ENCODE data around the gene NRSN2.

NRSN2 gene

GRCh38 chr20:324177-325044 lies 22.5 kb upstream of the NRSN2 start:
- Histone ChIP-seq H3K4me1 (ENCODE audit: low read length) (no peaks in the 10 kb centered on the region; the same call in 1 of the 2 replicates), H3K4me3 (ENCODE audit: low read length) (peak overlapping the region; percentile 87), H3K9ac (ENCODE audit: low read length) (peak overlapping the region; percentile 82), H3K27ac (ENCODE audit: low read length) (peak overlapping the region; percentile 90), H3K9me3 (replicated peaks; ENCODE audit: insufficient read depth, low read length) (no peaks in the 10 kb centered on the region), H3F3A (ENCODE audit: insufficient read depth, low read length) (peaks cover 15% of the 10 kb centered on the region), H3K4me2 (ENCODE audit: low read depth, low read length) (peak overlapping the region; percentile 100), H3K36me3 (replicated peaks; ENCODE audit: insufficient read depth, low read length) (no peaks in the 10 kb centered on the region), H3K27me3 (replicated peaks; ENCODE audit: insufficient read depth, low read length) (no peaks in the 10 kb centered on the region), H4K20me1 (ENCODE audit: insufficient read depth, low read length) (no peaks in the 10 kb centered on the region), H3K9me2 (replicated peaks; ENCODE audit: insufficient read depth, low read length) (no peaks in the 10 kb centered on the region), H3K79me2 (ENCODE audit: low read length) (peaks cover 10% of the 10 kb centered on the region; the same call in 1 of the 2 replicates), H2AFZ (ENCODE audit: low read length) (peak overlapping the region; percentile 84)
- TF ChIP-seq EZH2phosphoT487 (IDR thresholded peaks at IDR 0.05; ENCODE audit: low read length) (no peak), EZH2 (optimal IDR thresholded peaks at IDR 0.05; ENCODE audit: low read depth, low read length) (no peak)
- TF ChIP-seq, protein P1, sequence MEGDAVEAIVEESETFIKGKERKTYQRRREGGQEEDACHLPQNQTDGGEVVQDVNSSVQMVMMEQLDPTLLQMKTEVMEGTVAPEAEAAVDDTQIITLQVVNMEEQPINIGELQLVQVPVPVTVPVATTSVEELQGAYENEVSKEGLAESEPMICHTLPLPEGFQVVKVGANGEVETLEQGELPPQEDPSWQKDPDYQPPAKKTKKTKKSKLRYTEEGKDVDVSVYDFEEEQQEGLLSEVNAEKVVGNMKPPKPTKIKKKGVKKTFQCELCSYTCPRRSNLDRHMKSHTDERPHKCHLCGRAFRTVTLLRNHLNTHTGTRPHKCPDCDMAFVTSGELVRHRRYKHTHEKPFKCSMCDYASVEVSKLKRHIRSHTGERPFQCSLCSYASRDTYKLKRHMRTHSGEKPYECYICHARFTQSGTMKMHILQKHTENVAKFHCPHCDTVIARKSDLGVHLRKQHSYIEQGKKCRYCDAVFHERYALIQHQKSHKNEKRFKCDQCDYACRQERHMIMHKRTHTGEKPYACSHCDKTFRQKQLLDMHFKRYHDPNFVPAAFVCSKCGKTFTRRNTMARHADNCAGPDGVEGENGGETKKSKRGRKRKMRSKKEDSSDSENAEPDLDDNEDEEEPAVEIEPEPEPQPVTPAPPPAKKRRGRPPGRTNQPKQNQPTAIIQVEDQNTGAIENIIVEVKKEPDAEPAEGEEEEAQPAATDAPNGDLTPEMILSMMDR (IDR thresholded peaks at IDR 0.05; ENCODE audit: low read length), result peak; percentile 31
- peak; percentile 91 for DNase-seq

GRCh38 chr20:325045-325888 lies 21.6 kb upstream of the NRSN2 start, which contains the start of gene SOX12:
Gene SOX12, plus strand, starts transcription at chr20:325552. Its CDS starts 373 bp downstream, at chr20:325925.
- peak within 1 kb of the TSS; percentile 100 for H3K4me2 ChIP-seq (ENCODE audit: low read depth, low read length)
- no peaks in the 10 kb centered on the region; the same call in 1 of the 2 replicates for H3K4me1 ChIP-seq (ENCODE audit: low read length)
- no peaks in the 10 kb centered on the region for H3K9me2 ChIP-seq (replicated peaks; ENCODE audit: insufficient read depth, low read length)
- H3K27me3 ChIP-seq (replicated peaks; ENCODE audit: insufficient read depth, low read length), result no peaks in the 10 kb centered on the region
- H3F3A ChIP-seq (ENCODE audit: insufficient read depth, low read length), result peaks cover 17% of the 10 kb centered on the region
- H3K27ac ChIP-seq (ENCODE audit: low read length), result peak within 1 kb of the TSS; percentile 90
- H3K4me3 ChIP-seq (ENCODE audit: low read length), result peak within 1 kb of the TSS; percentile 87
- peak within 1 kb of the TSS; percentile 82 for H3K9ac ChIP-seq (ENCODE audit: low read length)
- TF ChIP-seq EZH2phosphoT487 (IDR thresholded peaks at IDR 0.05; ENCODE audit: low read length), result no peak
- TF ChIP-seq, protein P1 (IDR thresholded peaks at IDR 0.05; ENCODE audit: low read length), result no peak
- TF ChIP-seq EZH2 (optimal IDR thresholded peaks at IDR 0.05; ENCODE audit: low read depth, low read length), result no peak
- DNase-seq, result peak; percentile 94
- peak within 1 kb of the TSS; percentile 84 for H2AFZ ChIP-seq (ENCODE audit: low read length)
- no peaks in the 10 kb centered on the region for H4K20me1 ChIP-seq (ENCODE audit: insufficient read depth, low read length)
- peaks cover 10% of the 10 kb centered on the region; the same call in 1 of the 2 replicates for H3K79me2 ChIP-seq (ENCODE audit: low read length)
- no peaks in the 10 kb centered on the region for H3K36me3 ChIP-seq (replicated peaks; ENCODE audit: insufficient read depth, low read length)
- H3K9me3 ChIP-seq (replicated peaks; ENCODE audit: insufficient read depth, low read length), result no peaks in the 10 kb centered on the region

GRCh38 chr20:325889-326644 lies 20.8 kb upstream of the NRSN2 start:
- no peaks in the 10 kb centered on the region for H3K9me3 ChIP-seq (replicated peaks; ENCODE audit: insufficient read depth, low read length)
- no peaks in the 10 kb centered on the region; the same call in 1 of the 2 replicates for H3K4me1 ChIP-seq (ENCODE audit: low read length)
- peak overlapping the region; percentile 82 for H3K4me2 ChIP-seq (ENCODE audit: low read depth, low read length)
- H3K9me2 ChIP-seq (replicated peaks; ENCODE audit: insufficient read depth, low read length), result no peaks in the 10 kb centered on the region
- no peaks in the 10 kb centered on the region for H4K20me1 ChIP-seq (ENCODE audit: insufficient read depth, low read length)
- DNase-seq, result peak; percentile 49
- peak overlapping the region; percentile 68 for H3K4me3 ChIP-seq (ENCODE audit: low read length)
- peak overlapping the region; percentile 70; the same call in 1 of the 2 replicates for H2AFZ ChIP-seq (ENCODE audit: low read length)
- H3K36me3 ChIP-seq (replicated peaks; ENCODE audit: insufficient read depth, low read length), result no peaks in the 10 kb centered on the region
- TF ChIP-seq EZH2 (optimal IDR thresholded peaks at IDR 0.05; ENCODE audit: low read depth, low read length) (no peak), EZH2phosphoT487 (IDR thresholded peaks at IDR 0.05; ENCODE audit: low read length) (no peak)
- TF ChIP-seq, protein P1 (IDR thresholded peaks at IDR 0.05; ENCODE audit: low read length), result no peak
- no peak overlapping the region; the same call in 1 of the 2 replicates for H3K27ac ChIP-seq (ENCODE audit: low read length)
- H3F3A ChIP-seq (ENCODE audit: insufficient read depth, low read length), result peaks cover 17% of the 10 kb centered on the region
- peak overlapping the region; percentile 57; the same call in 1 of the 2 replicates for H3K9ac ChIP-seq (ENCODE audit: low read length)
- peaks cover 10% of the 10 kb centered on the region; the same call in 1 of the 2 replicates for H3K79me2 ChIP-seq (ENCODE audit: low read length)
- H3K27me3 ChIP-seq (replicated peaks; ENCODE audit: insufficient read depth, low read length), result no peaks in the 10 kb centered on the region
